Chondrocyte (in vitro differentiated cells): ENCODE data around the gene IGF1R. TPM values are rescaled to one million over a fixed set of nuclear protein-coding genes. Genes with fewer than 3 reads are reported as not detected.

Source experiments
- DNase-seq: peaks from one replicate; pipeline ENCODE4 v3.0.0; 2021; ENCODE audit warnings: mixed read lengths, low spot score
- H3K27ac Mint-ChIP-seq: one replicate; pipeline ENCODE4 v1.8.0; 2021; ENCODE audit warnings: mild to moderate bottlenecking, moderate library complexity, mixed read lengths; ENCODE audit not compliant: unreplicated experiment
- H3K27me3 Mint-ChIP-seq: 2 replicates; pipeline ENCODE4 v1.8.0; 2021; ENCODE audit warnings: low read depth, mixed read lengths
- H3K36me3 Mint-ChIP-seq: 2 replicates; pipeline ENCODE4 v1.8.0; 2021; ENCODE audit warnings: low read depth, mixed read lengths
- H3K4me1 Mint-ChIP-seq: 2 replicates; pipeline ENCODE4 v1.8.0; 2021; ENCODE audit warnings: low read depth, mild to moderate bottlenecking, mixed read lengths
- H3K4me3 Mint-ChIP-seq: one replicate; pipeline ENCODE4 v1.8.0; 2021; ENCODE audit warnings: mild to moderate bottlenecking, moderate library complexity, mixed read lengths; ENCODE audit not compliant: unreplicated experiment
- H3K9me3 Mint-ChIP-seq: 2 replicates; pipeline ENCODE4 v1.8.0; 2021; ENCODE audit warnings: low read depth, mixed read lengths
- total RNA-seq: library from RNA; stranded (reverse); gene quantifications from 3 replicates; pipeline ENCODE4 v1.2.1, GENCODE V29; 2021
- TF ChIP-seq, protein P1 (sequence below): fragments of 200-600 bp; sonication (generic); IDR thresholded peaks from 2 replicates; pipeline ENCODE4 v1.5.0; 2021; ENCODE audit warnings: antibody characterized with exemption, mild to moderate bottlenecking, moderate library complexity

The IGF1R gene
- total RNA-seq, 1 donor from 2014 or later, result 119 TPM

- peak; percentile 35 for DNase-seq
- no peaks in the 10 kb centered on the region for H3K9me3 Mint-ChIP-seq
- H3K27ac Mint-ChIP-seq, result no peak overlapping the region
- no peaks in the 10 kb centered on the region for H3K27me3 Mint-ChIP-seq
- H3K36me3 Mint-ChIP-seq, result peaks cover 46% of the 10 kb centered on the region
- TF ChIP-seq, protein P1, sequence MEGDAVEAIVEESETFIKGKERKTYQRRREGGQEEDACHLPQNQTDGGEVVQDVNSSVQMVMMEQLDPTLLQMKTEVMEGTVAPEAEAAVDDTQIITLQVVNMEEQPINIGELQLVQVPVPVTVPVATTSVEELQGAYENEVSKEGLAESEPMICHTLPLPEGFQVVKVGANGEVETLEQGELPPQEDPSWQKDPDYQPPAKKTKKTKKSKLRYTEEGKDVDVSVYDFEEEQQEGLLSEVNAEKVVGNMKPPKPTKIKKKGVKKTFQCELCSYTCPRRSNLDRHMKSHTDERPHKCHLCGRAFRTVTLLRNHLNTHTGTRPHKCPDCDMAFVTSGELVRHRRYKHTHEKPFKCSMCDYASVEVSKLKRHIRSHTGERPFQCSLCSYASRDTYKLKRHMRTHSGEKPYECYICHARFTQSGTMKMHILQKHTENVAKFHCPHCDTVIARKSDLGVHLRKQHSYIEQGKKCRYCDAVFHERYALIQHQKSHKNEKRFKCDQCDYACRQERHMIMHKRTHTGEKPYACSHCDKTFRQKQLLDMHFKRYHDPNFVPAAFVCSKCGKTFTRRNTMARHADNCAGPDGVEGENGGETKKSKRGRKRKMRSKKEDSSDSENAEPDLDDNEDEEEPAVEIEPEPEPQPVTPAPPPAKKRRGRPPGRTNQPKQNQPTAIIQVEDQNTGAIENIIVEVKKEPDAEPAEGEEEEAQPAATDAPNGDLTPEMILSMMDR, result no peak
- H3K4me1 Mint-ChIP-seq, result peaks cover 28% of the 10 kb centered on the region
- no peak overlapping the region for H3K4me3 Mint-ChIP-seq
These were observed 291.2 kb downstream of the IGF1R start for GRCh38 chr15:98939311-98940080.

DNA sequence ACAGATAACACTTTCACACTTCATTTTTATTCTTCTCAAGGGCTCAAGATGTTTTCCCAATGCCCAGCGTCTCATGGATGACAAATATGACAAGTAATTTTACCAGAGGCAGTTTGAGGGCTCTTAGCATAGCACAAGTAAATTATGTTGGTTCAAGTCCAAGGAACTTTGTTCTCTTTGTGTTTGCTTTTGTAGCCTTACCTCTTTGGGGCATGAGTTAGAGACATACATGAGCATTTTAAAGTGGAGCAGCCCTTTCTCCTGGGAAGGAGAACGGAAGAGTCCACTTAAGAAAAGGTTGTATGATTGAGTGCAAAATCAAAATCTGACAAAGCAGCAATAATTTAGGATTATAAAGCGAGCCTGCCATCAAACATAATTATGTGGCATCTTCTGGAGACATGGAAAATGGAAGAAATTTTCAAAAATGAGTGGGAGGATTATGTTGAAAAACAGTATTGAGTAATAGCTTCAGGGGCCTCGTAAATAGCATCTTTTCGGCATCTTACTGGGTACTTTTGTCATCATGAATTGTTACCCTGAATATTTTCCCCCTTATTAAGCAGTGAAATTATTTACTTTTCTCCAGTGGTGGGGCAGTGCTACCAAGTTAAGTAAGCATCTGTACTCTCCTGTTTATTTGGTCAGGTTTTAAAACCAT lies 293.4 kb downstream of the IGF1R start:
- TF ChIP-seq, protein P1, result no peak

GRCh38 chr15:98942431-98942830 lies 294.1 kb downstream of the IGF1R start:
- no peaks in the 10 kb centered on the region for H3K27me3 Mint-ChIP-seq
- TF ChIP-seq, protein P1, result no peak
- H3K4me1 Mint-ChIP-seq, result peaks cover 48% of the 10 kb centered on the region
- peaks cover 40% of the 10 kb centered on the region for H3K36me3 Mint-ChIP-seq
- peak overlapping the region; percentile 72 for H3K27ac Mint-ChIP-seq
- no peak for DNase-seq
- H3K4me3 Mint-ChIP-seq, result no peak overlapping the region
- H3K9me3 Mint-ChIP-seq, result no peaks in the 10 kb centered on the region

More for the DNA sequence above, 293.4 kb downstream of the IGF1R start:
- Mint-ChIP-seq H3K9me3 (no peaks in the 10 kb centered on the region), H3K4me1 (peaks cover 44% of the 10 kb centered on the region), H3K27ac (peak overlapping the region; percentile 70), H3K36me3 (peaks cover 43% of the 10 kb centered on the region), H3K27me3 (no peaks in the 10 kb centered on the region), H3K4me3 (no peak overlapping the region)
- no peak for DNase-seq

GRCh38 chr15:98943051-98943508 lies 294.7 kb downstream of the IGF1R start:
- Mint-ChIP-seq H3K4me1 (peaks cover 52% of the 10 kb centered on the region), H3K27ac (peak overlapping the region; percentile 72), H3K27me3 (no peaks in the 10 kb centered on the region), H3K4me3 (no peak overlapping the region), H3K36me3 (peaks cover 34% of the 10 kb centered on the region), H3K9me3 (no peaks in the 10 kb centered on the region)
- DNase-seq, result no peak
- TF ChIP-seq, protein P1, result no peak

- Mint-ChIP-seq H3K27ac (peak overlapping the region; percentile 72), H3K36me3 (peaks cover 34% of the 10 kb centered on the region), H3K4me1 (peaks cover 52% of the 10 kb centered on the region), H3K9me3 (no peaks in the 10 kb centered on the region), H3K27me3 (no peaks in the 10 kb centered on the region), H3K4me3 (no peak overlapping the region)
- TF ChIP-seq, protein P1, result no peak
- DNase-seq, result no peak
These were observed 295.3 kb downstream of the IGF1R start for GRCh38 chr15:98943601-98944151.
